ENCODE data around the gene PI4KB.
"Not testable (repeated sequence)": the region's sequence is repeated elsewhere in the genome, so short reads cannot be mapped to it uniquely, and the experiment has no call there.

The PI4KB gene

GRCh38 chr1:151327223-151327902, at the start of gene PI4KB:
Gene PI4KB (minus strand): TSS chr1:151327416. CDS start chr1:151316481, 10,935 bp downstream.
- DNase-seq, result peak; percentile 96

GRCh38 chr1:151373196-151373595, 46.0 kb upstream of the PI4KB start:
- DNase-seq, result no peak

- no peak for DNase-seq
These were observed 45.1 kb upstream of the PI4KB start, which contains the start of gene SELENBP1 for GRCh38 chr1:151372058-151372934. Gene SELENBP1 (minus strand): TSS chr1:151372705. CDS start chr1:151372641, 64 bp downstream.

- DNase-seq, result no peak
These were observed 44.3 kb upstream of the PI4KB start for GRCh38 chr1:151371370-151372057.

- DNase-seq, result no peak
These were observed 43.1 kb upstream of the PI4KB start for GRCh38 chr1:151370211-151370911.

GRCh38 chr1:151369621-151370048, 42.4 kb upstream of the PI4KB start:
- no peak for DNase-seq

GRCh38 chr1:151369302-151369610, 42.0 kb upstream of the PI4KB start:
- DNase-seq, result no peak

GRCh38 chr1:151368393-151369301, 41.4 kb upstream of the PI4KB start:
- DNase-seq, result no peak

GRCh38 chr1:151367658-151368392, 40.6 kb upstream of the PI4KB start:
- no peak for DNase-seq

- DNase-seq, result no peak
These were observed 37.8 kb upstream of the PI4KB start for GRCh38 chr1:151364996-151365395.

- DNase-seq, result no peak
These were observed 35.3 kb upstream of the PI4KB start for GRCh38 chr1:151362308-151363155.

GRCh38 chr1:151361883-151362282, 34.7 kb upstream of the PI4KB start:
- DNase-seq, result no peak

- DNase-seq, result no peak
These were observed 29.5 kb upstream of the PI4KB start for GRCh38 chr1:151356696-151357095.

- DNase-seq, result no peak
These were observed 25.0 kb upstream of the PI4KB start for GRCh38 chr1:151352021-151352718.

GRCh38 chr1:151350323-151350722, 23.1 kb upstream of the PI4KB start:
- not testable (repeated sequence) for DNase-seq

- no peak for DNase-seq
These were observed 20.5 kb upstream of the PI4KB start for GRCh38 chr1:151347523-151348246.

GRCh38 chr1:151346769-151347522, 19.7 kb upstream of the PI4KB start, which contains the start of gene RFX5:
Gene RFX5 (minus strand): TSS chr1:151347252. CDS start chr1:151346320, 932 bp downstream.
- peak; percentile 92 for DNase-seq

All from NCI-H1436 treated with DMSO at 0.1 percent for 48 hours (cell line).